Rectal smooth muscle tissue (tissue), 1 donor: ENCODE results near the gene TMEM183A.
"Not testable (repeated sequence)": the region's sequence is repeated elsewhere in the genome, so short reads cannot be mapped to it uniquely, and the experiment has no call there.

ENCODE experiments used
- H3K27ac ChIP-seq: one replicate; pipeline ENCODE4 v1.7.0; 2013; ENCODE audit warnings: low read depth, low read length, inconsistent platforms
- H3K27me3 ChIP-seq: one replicate; pipeline ENCODE4 v1.7.0; 2013; ENCODE audit warnings: low read length; ENCODE audit not compliant: control insufficient read depth, insufficient read depth
- H3K36me3 ChIP-seq: one replicate; pipeline ENCODE4 v1.7.0; 2013; ENCODE audit warnings: low read length; ENCODE audit not compliant: control insufficient read depth, insufficient read depth
- H3K4me1 ChIP-seq: one replicate; pipeline ENCODE4 v1.7.0; 2013; ENCODE audit warnings: low read length; ENCODE audit not compliant: control insufficient read depth, insufficient read depth
- H3K4me3 ChIP-seq: one replicate; pipeline ENCODE4 v1.7.0; 2013; ENCODE audit warnings: low read length
- H3K9ac ChIP-seq: one replicate; pipeline ENCODE4 v1.7.0; 2013; ENCODE audit warnings: low read length

Gene TMEM183A

DNA sequence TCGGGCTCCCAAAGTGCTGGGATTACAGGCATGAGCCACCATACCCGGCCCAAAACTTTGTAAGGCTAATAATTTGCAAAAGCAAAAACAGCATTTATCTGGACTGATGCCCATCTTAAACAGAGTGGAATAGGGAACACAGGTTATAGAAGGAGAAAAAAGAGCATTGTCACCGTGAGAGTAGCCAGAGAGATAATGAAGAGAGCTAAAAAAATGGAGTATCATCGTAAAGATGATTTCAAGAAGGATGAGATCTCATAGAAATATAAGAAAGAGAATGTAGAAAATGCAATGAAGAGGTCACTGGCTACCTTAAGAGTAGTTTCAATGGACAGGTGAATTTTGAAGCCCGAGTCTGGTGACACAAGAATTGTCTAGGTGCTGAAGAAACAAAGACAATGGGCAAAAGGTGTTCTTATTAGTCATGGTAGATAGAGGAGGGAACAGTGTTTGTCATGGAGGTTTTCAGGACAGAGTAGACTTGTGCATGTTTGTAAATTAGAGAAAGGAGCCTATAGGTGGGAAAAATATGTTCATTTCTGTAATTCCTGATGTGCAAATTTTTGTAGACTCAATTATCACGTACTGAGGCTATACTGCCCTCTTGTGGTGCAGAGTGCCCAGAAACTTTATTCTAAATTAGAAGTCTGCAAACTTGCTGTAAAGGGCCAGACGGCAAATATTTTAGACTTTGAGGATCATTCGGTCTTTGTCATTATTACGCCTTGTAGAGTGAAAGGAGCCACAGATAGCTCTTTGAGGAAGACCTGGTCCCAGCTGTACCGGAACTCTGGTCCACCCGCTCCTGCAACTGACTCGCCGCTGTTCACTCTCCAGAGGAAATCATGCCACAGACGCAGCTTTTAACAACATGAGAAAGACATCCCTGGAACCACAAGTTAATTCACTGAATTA lies 8.1 kb upstream of the TMEM183A start:
- H3K27me3 ChIP-seq = no peaks in the 10 kb centered on the region
- no peaks in the 10 kb centered on the region for H3K36me3 ChIP-seq
- H3K27ac ChIP-seq = no peak overlapping the region
- no peak overlapping the region for H3K4me3 ChIP-seq
- H3K4me1 ChIP-seq = no peaks in the 10 kb centered on the region
- H3K9ac ChIP-seq = no peak overlapping the region

DNA sequence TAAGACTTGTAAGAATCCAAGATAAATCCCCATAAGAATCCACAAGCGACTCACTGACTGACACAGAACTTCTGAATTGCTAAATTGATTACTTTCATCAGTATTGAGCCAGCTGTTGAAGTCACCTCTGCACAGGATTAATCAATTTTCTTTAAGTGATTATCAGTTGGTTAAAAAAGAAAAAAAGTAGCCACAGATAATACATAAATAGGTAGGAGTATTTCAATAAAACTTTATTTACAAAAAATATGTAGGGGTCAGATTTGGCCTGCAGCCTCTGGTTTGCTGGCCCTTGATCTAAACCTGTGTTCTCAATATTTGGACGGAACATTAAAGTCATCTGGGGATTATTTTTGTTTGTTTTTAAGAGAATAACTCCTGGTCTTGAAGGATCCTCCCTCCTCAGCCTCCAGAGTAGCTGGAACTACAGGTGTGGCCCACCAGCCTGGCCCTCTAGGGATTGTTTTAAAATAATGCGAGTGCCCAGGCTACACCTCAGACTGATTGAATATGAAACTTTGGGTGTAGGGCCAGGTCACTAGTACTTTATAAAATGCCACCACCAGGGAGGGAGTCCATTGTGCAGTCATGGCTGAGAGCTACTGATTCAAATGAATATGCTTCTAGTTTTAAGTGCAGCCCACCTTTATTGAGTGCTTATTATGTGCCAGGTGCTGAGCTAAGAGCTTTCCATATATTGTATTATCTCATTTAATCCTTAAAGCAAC lies 6.8 kb upstream of the TMEM183A start:
- Histone ChIP-seq H3K27ac (no peak overlapping the region), H3K4me1 (no peaks in the 10 kb centered on the region), H3K9ac (no peak overlapping the region), H3K36me3 (no peaks in the 10 kb centered on the region), H3K27me3 (no peaks in the 10 kb centered on the region), H3K4me3 (no peak overlapping the region)

DNA sequence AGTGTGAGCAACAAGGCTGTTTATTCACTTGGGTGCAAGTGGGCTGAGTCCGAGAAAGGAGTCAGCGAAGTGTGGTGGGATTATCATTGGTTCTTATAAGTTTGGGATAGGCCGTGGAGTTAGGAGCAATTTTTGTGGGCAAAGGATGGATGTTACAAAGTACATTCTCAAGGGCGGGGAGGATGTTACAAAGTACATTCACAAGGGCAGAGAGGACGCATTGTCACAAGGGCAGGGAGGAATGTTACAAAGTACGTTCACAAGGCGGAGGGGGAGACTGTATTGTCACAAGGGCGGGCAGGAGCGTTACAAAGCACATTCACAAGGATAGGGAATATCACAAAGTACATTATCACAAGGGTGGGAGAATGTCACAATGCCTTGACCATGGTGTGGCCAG lies 5.2 kb upstream of the TMEM183A start:
- Histone ChIP-seq H3K4me3 (no peak overlapping the region), H3K27ac (no peak overlapping the region), H3K4me1 (no peaks in the 10 kb centered on the region), H3K27me3 (no peaks in the 10 kb centered on the region), H3K9ac (no peak overlapping the region), H3K36me3 (no peaks in the 10 kb centered on the region)

DNA sequence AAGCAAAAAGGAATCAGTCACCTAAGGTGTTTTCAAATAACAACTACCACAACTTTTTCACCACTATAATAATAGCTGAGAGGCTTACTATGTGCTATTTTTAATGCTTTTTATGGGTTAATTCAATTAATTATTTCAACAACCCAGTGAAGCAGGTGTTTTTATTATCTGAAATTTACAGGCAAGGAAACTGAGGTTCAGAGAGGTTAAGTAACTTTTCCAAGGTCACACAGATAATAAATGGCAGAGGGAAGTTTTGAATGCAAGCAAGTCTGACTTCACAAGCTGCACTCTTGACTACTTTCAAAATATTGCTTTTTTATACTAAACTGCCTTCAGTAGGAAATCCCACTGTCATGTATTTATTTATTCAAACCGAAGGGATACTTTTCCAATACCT lies 4.2 kb upstream of the TMEM183A start:
- Histone ChIP-seq H3K27ac (no peak overlapping the region), H3K9ac (no peak overlapping the region), H3K4me1 (no peaks in the 10 kb centered on the region), H3K4me3 (no peak overlapping the region), H3K27me3 (no peaks in the 10 kb centered on the region), H3K36me3 (no peaks in the 10 kb centered on the region)

DNA sequence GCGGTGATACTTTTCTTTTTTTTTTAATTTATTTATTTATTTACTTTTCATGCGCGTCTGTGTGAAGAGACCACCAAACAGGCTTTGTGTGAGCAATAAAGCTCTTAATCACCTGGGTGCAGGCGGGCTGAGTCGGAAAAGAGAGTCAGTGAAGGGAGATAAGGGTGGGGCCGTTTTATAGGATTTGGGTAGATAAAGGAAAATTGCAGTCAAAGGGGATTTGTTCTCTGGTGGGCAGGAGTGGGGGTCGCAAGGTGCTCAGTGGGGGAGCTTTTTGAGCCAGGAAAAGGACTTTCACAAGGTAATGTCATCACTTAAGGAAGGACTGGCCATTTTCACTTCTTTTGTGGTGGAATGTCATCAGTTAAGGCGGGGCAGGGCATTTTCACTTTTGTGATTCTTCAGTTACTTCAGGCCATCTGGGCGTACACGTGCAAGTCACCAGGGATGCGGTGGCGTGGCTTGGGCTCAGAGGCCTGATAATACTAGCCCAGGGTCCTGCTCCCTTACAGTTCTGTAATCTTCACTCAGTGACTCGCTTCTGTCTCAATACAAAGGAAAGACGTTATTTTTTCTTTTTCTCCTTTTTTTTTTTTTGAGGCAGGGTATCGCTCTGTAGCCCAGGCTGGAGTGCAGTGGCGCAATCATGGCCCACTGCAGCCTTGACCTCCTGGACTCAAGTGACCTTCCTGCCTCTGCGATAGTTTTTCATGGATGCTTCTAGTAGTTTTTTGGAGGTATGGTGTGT lies 1.6 kb upstream of the TMEM183A start:
- not testable (repeated sequence) for H3K9ac ChIP-seq, H3K4me1 ChIP-seq, H3K27ac ChIP-seq, H3K27me3 ChIP-seq, H3K36me3 ChIP-seq
- H3K4me3 ChIP-seq = peak overlapping the region; percentile 61

DNA sequence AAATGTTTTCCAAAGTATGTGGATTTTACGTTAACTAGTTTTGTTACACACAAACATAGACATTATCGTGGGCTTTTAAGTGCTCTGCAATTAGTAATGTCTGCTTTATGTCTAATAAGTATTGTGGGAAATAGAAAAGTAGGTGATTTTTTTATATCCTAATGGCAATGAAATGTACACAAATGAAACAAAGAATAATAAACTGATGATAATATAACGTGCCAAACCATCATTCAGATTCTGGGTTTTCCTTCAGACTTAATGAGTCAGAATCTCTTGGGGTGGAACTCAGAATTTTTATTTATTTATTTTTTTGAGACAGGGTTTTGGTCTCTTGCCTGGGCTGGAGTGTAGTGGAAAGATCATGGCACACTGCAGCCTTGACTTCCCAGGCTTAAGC lies 2.0 kb downstream of the TMEM183A start:
- Histone ChIP-seq H3K36me3 (peaks cover 8% of the 10 kb centered on the region), H3K4me1 (peaks cover 3% of the 10 kb centered on the region), H3K27me3 (no peaks in the 10 kb centered on the region), H3K27ac (no peak overlapping the region), H3K9ac (no peak overlapping the region), H3K4me3 (no peak overlapping the region)

DNA sequence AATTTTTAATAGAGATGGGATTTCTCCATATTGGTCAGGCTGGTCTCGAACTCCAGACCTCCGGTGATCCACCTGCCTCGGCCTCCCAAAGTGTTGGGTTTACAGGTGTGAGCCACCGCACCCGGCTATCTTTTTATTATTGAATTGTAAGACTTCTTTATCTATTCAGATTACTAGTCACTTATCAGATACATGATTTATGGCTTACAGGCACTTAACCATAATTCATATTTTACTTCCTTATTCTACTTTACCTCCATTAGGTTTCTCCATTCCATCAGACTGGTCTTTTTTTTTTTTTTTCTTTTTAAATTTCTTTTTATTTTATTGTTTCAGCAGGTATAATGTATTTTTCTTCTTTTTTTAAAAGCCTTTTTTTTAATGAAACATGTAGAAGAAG lies 4.4 kb downstream of the TMEM183A start:
- no peak overlapping the region for H3K4me3 ChIP-seq
- H3K36me3 ChIP-seq = peaks cover 18% of the 10 kb centered on the region
- H3K27me3 ChIP-seq = no peaks in the 10 kb centered on the region
- H3K27ac ChIP-seq = no peak overlapping the region
- H3K4me1 ChIP-seq = peaks cover 3% of the 10 kb centered on the region
- no peak overlapping the region for H3K9ac ChIP-seq

DNA sequence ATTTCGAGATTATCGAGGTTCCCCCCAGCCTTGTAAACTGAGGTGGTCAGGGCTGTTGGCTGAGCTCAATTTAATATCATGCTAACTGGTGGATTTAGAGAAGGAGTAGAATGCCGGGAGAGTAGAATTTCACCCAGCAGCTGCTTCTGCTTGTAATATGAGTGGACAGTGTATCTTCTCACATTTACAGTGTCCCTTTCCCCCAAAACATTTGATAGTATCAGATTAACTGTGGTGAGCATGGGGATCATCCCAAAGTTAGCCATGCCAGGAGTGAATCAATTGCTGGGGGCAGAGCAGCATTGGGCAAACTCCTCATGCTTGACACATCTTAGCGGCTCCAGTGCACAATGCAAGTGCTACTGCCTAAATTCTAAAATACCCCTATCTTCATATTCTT lies 9.9 kb downstream of the TMEM183A start:
- H3K4me3 ChIP-seq = no peak overlapping the region
- H3K4me1 ChIP-seq = no peaks in the 10 kb centered on the region
- H3K27ac ChIP-seq = no peak overlapping the region
- H3K36me3 ChIP-seq = peaks cover 43% of the 10 kb centered on the region
- no peak overlapping the region for H3K9ac ChIP-seq
- H3K27me3 ChIP-seq = no peaks in the 10 kb centered on the region

DNA sequence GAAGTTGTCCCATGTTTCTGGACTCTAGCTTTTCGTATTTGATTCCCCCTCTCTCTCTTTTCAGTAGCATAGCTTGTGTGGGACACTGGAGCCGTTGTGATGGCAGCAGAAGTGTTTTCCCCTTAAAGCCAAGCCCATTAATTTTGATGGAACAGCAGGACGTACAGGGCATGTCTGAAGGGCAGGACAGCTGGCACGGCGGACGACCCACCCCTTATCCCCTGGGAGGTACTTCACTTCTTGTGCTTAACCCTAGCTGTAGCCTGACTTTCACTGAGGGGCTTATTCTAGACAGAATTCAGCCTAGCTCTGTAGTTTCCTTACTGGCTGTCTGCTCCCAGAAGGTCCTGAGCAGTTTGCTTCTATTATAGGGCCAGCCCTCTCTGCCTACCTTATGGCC lies 10.5 kb downstream of the TMEM183A start:
- Histone ChIP-seq H3K27ac (no peak overlapping the region), H3K4me1 (no peaks in the 10 kb centered on the region), H3K9ac (no peak overlapping the region), H3K4me3 (no peak overlapping the region), H3K27me3 (no peaks in the 10 kb centered on the region), H3K36me3 (peaks cover 41% of the 10 kb centered on the region)

DNA sequence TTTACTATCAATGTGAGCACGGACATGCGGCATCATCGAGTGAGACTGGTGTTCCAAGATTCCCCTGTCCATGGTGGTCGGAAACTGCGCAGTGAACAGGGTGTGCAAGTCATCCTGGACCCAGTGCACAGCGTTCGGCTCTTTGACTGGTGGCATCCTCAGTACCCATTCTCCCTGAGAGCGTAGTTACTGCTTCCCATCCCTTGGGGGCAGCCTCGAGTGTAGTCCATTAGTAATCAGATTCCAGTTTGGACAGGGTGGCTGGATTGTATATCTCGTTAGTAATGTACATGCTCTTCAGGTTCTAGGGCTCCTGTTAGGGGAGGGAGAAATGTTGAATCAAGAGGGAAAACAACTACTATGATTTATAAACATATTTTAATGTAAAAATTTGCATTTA lies 15.7 kb downstream of the TMEM183A start:
- not testable (repeated sequence) for H3K4me1 ChIP-seq, H3K27me3 ChIP-seq, H3K4me3 ChIP-seq, H3K9ac ChIP-seq, H3K27ac ChIP-seq
- peaks cover 17% of the 10 kb centered on the region for H3K36me3 ChIP-seq

DNA sequence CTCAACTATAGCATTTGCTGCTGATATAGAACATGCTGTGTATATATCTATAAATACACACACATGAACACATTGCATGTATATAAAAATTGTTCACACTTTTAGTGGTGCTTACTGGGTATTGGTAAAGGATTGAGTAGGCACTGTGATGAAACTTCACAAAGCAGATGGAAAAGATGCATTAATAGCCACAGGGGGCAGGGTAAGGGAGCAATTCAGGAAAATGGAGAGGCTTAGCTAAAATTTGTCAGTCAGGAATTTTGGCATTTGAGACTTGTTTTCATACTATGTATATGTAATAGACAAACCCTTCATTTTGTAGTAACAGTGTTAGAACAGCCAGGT lies 18.5 kb downstream of the TMEM183A start:
- H3K4me3 ChIP-seq = peak overlapping the region; percentile 87
- peak overlapping the region; percentile 63 for H3K27ac ChIP-seq
- peaks cover 10% of the 10 kb centered on the region for H3K36me3 ChIP-seq

DNA sequence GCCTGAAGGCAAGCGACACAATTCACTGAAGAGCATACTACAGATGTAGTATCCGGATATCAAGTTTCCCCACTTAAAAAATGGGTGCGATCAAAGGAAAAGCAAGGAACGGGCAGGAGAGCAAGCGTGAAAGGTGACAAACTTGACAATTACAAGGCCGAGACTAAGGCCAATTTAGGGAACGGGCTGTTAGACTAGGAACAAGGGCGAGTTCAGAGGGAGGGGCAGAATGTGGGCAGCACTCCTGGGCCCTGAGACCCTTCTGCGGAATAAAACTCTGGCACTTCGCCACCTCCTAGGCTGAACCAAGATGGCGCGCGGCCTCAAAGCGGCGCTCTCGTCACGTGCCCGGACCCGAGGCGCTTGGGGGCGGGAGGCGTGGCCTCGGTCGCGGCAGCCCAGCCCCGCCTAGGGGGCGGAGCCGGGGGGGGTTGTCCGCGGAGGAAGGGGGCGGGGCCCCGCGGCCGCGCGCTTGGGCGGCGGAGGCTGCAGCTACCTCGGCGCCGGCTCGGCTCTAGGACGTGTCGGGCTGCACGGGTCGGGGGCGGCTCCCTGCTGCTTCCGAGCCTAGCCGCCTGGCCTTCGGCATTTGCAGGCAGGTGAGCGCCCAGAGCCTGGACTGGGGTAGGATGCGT lies 19.0 kb downstream of the TMEM183A start, which contains the start of gene PPFIA4:
Gene PPFIA4 (plus strand): TSS at position 461 of the 635 bp plus-strand sequence. CDS start 12,518 bp downstream, outside the sequence.
- peaks cover 3% of the 10 kb centered on the region for H3K27me3 ChIP-seq
- H3K27ac ChIP-seq = peak within 1 kb of the TSS; percentile 63
- H3K36me3 ChIP-seq = peaks cover 8% of the 10 kb centered on the region
- H3K4me1 ChIP-seq = peaks cover 5% of the 10 kb centered on the region
- peak within 1 kb of the TSS; percentile 87 for H3K4me3 ChIP-seq
- peak within 1 kb of the TSS; percentile 27 for H3K9ac ChIP-seq

More for the DNA sequence above, 18.5 kb downstream of the TMEM183A start:
- Histone ChIP-seq H3K27me3 (peaks cover 3% of the 10 kb centered on the region), H3K9ac (no peak overlapping the region), H3K4me1 (peaks cover 5% of the 10 kb centered on the region)
